ENCODE data around the gene HCN1.

DNA sequence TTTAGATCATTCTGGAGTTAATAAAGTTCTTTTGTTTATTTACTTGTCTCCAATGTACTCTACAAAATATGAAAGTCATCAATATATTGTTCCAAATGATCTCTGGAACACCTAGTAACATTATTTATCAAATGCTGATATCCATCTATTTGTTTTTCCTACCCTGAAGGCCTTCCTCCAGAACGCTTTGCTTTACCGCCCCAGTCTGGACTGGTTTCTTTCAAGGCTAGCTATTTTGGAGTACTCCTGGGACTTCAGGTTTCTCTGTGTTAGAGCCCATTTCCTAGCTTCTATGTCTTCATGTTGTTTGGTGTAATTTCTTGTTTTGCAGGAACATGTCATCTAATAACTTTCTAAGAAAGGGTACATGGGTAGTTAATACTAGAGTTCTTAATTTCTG is 9.6 kb downstream of the HCN1 start:
- TF ChIP-seq, protein P1, sequence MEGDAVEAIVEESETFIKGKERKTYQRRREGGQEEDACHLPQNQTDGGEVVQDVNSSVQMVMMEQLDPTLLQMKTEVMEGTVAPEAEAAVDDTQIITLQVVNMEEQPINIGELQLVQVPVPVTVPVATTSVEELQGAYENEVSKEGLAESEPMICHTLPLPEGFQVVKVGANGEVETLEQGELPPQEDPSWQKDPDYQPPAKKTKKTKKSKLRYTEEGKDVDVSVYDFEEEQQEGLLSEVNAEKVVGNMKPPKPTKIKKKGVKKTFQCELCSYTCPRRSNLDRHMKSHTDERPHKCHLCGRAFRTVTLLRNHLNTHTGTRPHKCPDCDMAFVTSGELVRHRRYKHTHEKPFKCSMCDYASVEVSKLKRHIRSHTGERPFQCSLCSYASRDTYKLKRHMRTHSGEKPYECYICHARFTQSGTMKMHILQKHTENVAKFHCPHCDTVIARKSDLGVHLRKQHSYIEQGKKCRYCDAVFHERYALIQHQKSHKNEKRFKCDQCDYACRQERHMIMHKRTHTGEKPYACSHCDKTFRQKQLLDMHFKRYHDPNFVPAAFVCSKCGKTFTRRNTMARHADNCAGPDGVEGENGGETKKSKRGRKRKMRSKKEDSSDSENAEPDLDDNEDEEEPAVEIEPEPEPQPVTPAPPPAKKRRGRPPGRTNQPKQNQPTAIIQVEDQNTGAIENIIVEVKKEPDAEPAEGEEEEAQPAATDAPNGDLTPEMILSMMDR (IDR thresholded peaks at IDR 0.05): no peak
- TF ChIP-seq POLR2A (IDR thresholded peaks at IDR 0.05): no peak
